ELF-1 (cell line): ENCODE measurements around the gene NCF4.
A peak's percentile ranks its signal among the peaks of the same experiment; 100 is the strongest.

ENCODE experiments used
- DNase-seq: peaks from one replicate; pipeline ENCODE4 v3.0.0-alpha.2; 2016; ENCODE audit warnings: low read depth, low spot score

NCF4 gene

DNA sequence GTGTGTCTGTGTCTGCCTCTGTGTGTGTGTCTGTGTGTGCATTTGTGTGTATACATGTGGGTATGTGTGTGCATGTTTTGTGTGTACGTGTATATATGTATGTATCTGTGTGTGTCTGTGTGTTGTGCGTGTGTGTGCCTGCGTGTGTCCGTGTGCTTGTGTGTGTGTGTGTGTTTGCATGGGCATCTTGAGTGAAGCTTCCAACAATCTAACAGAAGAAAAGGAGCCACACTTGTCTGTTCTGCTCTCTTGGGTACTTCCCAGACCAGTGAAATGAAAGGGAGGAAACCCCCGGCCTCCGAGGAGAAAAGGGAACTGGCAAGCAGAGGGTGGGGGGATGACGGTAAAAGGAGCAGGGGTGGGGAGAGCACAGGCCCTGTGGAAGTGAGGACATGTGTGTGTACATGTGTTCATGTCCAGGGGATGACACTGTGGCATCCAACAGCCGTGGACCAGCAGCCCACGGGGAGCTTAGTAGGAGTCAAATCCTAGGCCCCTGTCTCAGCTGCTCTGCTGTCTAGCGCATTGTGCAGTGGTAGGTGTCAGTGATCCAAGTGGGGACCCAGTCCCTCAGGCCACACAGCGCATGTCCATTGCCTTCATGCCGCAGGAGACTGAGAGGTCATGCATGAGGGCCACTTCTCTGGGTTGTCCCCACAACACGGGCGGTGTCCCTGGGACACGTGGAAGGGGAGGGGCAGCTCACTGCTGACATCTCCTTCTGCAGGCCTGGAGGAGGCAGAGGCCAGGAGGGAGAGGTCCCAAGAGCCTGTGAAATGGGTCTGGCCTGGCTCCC, 60.7 kb downstream of the NCF4 start:
- DNase-seq: no peak

DNA sequence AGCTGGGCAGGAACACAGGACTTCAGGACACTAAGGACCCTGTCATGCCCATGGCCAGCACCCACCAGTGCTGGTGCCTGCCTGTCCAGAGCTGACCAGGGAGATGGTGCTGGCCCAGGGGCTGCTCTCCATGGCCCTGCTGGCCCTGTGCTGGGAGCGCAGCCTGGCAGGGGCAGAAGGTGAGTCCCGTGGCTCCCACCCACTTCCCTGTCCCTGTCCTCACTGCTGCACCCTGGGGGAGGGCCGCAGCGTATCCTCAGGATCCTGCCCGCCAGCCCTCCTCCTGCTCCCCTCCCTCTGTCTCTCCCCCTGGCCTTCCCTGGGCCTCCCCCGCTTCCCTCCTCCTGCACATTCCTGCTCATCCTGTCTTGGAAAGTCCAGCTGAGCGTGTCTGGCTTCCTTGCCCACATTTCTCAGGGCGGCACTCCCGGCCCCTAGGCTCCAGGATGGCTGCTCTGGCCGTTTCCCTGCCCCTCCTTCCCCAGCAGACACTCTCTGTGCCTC, 61.4 kb downstream of the NCF4 start:
- peak; percentile 76 for DNase-seq

DNA sequence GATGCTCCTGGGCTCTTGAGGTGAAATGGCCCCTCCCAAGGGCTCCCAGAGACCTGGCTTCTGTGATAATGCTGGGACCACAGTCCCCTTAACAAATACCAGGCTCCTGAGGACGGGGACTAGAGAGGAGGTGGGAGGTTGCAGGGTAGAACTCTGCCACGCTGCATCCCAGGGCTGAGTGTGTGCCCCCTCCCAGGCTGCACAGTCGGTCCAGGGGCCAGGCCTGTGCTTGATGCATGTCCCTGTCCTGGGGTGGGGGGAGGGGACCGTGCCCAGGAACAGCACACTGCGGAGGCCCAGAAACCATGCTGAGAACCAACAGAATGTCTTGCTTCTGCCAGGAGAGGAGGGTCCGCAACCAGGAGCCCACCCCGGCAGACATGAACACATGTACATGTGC, 61.9 kb downstream of the NCF4 start:
- no peak for DNase-seq

DNA sequence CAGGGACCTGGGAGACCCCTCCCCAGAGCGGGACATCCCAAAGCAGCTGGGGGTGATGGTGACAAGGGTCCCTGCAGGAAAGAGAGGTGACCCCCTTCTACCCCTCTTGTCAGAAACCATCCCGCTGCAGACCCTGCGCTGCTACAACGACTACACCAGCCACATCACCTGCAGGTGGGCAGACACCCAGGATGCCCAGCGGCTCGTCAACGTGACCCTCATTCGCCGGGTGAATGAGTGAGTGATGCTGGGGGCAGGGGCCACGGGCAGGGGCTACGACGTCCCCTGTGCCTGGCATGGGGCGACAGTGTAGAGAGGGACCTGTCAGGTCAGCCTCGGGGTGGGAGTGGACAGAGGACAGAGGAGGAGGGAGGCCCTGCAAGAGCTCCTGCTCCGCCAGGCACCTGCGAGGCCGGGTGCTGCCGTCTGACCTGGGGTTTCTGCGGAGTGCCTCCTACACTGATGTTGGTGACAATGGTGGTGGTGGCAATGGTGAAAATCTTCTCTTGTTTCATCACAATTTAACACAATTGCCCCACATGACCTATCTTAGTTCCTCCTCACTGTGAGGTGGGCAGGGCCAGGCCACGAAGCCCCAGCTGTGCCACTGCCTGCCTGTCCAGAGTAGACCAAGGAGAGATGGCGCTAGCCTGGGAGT, 62.5 kb downstream of the NCF4 start:
- DNase-seq: no peak

DNA sequence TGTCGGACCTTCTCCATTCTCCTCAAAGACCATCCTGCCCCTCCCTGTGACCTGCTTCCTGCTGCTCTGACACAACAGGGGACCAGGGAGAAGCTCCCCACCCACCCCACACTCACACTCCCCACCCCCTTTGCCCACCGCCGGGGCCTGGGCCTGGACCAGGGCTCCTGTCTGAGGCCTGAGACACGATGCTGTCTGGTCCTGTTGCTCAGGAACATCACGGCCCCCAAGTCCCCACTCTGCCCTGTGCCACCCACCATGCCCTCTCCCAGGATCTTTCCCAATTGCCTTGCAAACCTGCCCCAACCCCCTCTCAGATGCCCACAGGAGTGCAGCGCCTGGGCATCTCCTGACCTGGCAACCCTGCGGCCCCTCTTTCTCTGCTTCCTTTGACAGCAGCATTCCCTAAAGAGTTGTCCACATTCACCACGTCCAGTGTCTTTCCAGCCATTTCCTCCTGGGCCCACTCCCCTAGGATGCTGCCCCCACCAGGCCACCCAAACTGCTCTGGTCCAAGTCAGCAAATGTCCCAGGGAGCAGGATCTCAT, 63.4 kb downstream of the NCF4 start:
- DNase-seq: no peak

DNA sequence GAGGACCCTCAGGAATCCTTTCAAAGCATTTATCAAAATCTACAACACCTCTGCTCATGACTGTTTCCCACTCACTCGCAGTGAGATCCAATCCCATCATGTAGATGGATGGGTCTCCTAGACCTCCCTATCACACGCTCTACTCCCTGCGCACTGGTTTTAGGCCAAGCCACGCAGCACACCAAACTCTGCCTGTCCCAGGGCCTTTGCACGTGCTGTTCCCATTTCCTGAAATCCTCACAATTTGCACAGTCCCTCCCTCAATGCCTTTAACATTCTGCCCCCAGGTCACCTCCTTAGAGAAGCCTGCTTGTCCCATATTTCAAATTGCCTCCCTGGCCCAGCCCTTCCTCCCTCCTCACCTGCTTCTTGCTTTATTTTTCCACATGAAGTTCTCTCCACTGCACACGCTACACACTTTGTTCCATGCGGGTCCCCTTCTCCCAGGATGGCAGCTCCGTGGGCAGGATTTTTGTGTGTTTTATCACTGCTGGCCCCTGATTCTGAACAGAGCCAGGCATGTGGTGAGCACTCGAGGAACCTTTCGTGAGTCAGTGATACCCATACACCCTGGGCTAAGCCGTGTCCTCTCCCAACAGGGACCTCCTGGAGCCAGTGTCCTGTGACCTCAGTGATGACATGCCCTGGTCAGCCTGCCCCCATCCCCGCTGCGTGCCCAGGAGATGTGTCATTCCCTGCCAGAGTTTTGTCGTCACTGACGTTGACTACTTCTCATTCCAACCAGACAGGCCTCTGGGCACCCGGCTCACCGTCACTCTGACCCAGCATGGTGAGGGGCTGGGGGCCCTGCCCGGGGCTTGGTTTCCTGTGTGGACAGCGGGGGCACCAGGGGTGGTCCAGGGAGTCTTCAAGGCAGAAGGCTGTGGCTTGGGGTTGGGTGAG, 64.8 kb downstream of the NCF4 start:
- DNase-seq: no peak

DNA sequence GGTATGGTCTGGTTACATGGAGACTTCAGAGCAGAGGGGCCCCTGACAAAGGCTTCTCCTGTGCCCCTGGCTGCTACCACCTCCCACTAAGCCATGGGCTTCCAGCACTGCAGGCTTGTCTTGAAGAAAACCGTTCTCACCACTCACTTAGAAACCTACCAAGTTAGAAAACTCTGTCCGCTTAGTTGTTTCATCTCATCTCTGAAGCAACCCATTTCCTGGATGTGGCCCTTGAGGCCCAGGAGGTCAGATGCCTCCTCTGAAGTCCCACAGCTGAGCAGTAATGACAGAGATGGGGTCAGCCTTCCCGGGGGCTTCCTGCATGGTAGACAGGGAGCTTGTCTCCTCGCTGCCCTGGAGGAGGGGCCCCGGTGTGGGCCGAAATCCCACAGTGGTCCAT, 65.5 kb downstream of the NCF4 start:
- no peak for DNase-seq

DNA sequence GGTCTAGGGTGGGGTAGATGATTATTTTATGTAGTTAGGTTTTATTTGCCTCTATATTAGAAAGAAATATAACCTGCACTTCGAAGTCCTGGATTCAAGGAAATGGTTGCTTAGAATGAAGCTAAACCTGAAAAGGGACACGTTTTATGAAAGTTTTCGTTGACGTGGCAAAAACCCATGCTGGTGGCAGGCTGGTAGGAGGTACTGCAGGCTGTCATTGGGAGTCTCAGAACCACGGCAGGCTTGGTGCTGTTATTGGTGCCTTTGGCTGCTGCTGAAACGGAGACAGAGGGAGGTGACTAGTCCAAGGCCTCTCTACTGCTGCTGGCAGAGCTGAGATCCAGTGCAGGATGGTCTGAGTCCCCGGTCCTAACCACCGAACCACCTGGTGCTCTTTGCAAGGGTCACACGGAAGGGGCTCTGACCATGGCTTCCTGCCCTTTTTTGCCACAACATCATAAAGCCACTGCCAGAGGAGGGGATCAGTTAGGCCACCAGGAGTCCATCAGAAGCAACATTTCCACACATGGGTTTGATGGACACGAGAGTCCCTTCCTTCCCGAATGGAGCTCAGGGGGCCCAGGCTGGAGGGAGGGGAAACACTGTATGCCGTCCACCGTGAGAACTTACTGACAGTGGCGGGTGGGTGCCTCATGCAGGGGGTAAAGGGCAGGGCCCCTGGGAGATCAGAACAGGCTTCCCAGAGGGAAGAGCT, 66.1 kb downstream of the NCF4 start:
- no peak for DNase-seq
